SKM-1 (cell line): Measurements from ENCODE around the gene KIF16B.

Source experiments
- DNase-seq: peaks from one replicate; lab custom pipeline; 2025; ENCODE audit not compliant: unreplicated experiment; lab: John Stamatoyannopoulos, UW

Gene KIF16B

DNA sequence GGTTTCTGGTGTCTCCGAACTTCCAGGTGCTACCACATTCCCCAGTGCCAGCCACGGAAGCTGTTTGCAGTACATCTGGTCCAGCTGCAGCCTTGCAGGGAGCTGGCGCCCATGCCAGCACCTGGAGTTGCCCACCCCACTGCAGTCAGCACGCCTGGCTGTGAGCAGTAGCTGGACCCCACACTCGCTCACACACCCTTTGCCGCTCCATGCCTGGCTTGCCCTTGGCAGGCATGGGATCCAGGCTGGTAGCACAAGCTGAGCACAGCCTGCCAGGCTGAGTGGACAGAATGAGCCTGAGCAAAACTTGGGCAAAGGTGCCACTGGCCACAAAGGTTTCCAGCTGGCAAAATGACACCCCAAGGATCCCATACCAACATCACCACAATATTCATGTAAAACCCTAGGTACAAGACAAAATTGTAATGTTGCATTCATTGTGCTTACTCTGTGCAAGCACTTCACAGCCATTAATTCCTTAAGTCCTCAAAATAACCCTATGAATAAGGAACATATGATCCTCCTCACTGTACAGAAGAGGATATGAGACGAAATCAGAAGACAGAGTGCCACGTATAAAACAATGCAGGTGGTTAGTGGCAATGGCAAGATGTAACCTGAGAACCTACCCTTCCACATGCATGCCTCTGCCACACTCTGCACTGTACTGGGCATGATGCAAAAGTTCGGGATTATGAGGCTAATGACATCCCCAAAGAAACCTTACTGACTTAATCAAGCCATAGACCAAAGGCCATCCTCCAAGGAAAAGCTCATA is 18.3 kb downstream of the KIF16B start:
- DNase-seq: no peak

DNA sequence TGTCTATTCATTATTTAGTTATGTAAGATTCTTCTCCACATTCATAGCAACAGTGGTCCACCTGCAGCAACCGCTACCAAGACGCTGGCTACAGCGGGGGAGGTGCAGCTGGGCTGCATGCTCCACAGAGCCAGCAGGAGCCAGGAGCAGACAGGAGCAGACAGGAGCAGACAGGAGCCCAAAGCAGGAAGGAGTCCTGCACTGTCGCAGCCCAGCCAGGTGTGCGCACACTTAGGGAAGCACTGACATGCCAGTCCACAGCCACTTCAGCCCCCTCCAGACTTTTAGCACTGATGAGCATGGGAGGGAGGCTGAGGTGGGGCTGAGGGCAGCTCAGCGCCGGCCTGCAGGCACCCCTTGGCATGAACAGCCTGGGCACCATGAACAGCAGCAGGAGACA is 19.6 kb downstream of the KIF16B start:
- no peak for DNase-seq

DNA sequence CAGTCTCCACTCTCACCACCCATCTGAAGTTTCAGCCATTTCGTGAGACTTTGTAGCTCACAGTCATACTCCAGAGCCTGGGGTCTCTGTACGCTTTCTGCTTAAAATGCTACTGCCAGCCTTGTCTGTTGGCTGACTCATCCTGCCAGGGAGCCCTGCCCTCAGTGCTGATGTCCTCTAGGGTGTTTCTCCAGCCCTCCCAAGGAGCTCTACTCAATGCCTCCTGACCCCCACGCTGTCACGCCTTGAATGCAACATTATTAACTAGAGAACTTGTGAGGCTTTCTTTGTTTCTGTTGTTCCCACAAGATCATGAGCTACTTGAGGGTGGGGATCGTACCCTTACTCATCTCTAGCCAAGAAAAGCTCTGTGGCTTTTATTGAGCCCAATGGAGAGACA is 20.1 kb downstream of the KIF16B start:
- no peak for DNase-seq

DNA sequence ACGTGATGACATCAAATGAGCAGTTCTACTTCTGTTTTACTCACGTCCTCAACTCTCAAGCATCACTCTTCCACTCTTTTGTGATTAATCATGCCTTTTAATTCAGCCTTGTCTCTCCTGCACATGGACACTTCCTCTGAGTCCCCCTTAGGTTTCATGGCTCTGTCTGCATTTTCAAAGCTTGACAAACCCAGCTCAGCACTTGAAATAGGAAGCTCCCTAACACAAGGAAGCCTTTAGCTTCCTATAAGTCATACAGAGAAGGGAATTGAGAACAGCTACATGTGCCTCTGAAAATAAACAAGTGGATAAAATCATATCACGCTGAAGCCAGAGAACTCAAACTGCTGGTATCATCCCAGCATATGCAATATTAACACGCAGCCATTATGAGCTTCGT is 21.2 kb downstream of the KIF16B start:
- DNase-seq: no peak

DNA sequence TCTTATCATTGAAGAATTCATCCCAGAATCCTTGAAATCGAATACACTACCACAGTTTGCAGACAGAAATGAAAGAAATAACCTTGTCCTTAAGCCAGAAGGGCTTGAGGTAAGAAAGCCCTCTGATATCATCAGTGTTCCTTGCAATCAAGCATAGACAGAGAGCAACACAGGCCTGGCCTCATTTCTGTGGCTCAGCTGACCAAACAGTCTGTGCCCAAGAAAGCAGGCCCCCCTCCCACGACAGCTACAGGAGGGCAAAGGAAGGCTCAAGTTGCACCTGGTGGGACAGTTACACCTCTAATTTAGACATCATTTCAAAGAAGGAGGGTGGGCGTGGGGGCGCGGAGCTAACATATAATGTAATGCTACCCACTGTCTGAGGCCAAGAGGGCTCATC is 21.6 kb downstream of the KIF16B start:
- no peak for DNase-seq

DNA sequence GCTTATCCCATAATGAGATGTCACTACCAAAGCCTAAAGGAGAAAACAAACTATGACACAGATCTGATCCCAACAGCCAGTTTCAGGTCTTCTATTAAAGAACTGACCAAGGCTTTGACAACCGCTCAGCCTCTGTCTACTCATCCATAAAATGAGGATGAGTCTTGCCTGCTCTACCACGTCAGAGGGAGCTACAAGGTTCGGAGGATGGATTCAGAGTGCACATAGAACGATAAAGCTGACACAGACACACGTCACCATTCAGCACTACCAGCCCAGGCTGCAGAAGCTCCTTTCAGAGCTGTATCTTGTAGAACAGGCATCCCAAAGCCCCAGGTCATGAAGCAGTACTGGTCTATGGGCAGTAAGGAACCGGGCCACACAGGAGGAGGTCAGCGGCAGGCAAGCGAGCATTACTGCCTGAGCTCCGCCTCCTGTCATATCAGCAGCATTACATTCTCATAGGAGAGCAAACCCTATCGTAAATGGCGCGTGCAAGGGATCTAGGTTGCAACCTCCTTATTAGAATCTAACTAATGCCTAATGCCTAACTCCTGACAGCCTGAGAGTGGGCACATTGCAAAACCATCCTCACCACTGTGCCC is 25.1 kb downstream of the KIF16B start:
- no peak for DNase-seq

DNA sequence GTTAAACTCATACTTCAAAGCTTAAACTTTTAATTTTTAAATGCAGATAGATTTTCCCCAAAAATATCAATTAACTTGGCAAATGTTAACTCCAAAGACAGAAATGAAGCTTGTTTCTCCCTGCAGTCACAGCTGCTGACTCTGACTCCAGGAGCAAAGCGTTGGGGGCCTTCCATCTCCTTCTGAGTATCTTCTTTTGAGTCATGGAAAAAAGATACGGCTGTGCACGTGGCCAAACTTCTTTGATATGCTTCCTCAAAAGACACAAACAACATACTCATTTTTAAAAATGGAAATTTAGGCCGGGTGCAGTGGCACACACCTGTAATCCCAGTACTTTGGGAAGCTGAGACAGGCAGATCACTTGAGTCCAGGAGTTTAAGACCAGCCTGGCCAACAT is 28.3 kb downstream of the KIF16B start:
- DNase-seq: no peak

DNA sequence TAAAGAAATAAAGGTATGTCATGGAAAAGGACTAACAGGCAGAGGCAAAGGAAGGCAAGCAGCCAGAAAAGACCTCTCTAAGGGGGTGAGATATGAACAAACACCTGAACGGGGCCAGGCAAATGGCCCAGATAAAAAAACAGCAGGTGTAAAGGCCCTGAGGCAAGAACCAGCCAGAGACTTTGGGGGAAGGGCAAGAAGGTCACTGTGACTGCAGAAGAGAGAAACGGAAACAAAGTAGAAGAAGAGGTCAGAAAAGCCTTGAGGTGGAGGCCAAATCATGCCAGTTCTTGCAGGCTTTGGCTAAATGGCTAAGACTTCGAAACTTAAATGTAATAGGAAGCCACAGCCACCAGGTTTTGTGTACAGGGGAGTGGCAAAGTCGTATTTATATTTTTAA is 30.8 kb downstream of the KIF16B start:
- DNase-seq: no peak

DNA sequence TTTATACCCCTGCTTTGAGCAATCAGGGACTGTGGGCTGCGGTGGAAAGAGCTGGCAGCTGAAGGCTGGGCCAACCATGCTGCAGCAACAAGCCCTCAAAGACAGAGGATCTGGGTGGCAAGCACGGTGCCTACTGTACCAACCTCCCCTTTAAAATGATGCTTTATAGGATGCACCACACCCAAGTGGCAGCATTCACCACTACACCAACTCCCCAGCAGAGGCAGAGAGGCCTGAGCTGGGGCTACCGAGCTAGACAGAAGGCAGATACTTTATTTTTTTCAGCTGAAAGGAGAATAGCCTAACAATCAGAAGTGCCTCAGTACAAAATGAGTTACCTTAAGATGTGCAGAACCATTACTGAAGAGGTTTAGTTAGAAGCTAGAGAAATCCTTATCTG is 31.4 kb downstream of the KIF16B start:
- no peak for DNase-seq

DNA sequence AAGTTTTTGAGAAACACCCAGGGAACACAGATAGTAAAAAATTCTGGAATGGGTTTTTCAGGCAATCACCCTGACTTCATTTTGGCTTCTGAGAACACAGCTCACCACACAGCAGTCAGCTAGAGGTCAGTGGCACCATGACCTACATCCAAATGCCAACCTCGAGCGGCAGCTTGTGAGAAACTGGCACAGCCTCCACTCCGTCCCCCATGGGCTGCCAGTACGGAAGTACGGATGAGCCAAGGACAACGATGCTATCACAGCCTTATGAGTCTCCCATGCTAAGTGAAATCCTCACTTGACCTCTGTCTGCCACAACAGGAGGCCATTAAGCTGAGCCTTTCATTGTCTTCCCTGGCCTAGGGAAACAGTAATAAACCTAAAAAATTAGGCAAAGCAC is 32.0 kb downstream of the KIF16B start:
- DNase-seq: no peak

DNA sequence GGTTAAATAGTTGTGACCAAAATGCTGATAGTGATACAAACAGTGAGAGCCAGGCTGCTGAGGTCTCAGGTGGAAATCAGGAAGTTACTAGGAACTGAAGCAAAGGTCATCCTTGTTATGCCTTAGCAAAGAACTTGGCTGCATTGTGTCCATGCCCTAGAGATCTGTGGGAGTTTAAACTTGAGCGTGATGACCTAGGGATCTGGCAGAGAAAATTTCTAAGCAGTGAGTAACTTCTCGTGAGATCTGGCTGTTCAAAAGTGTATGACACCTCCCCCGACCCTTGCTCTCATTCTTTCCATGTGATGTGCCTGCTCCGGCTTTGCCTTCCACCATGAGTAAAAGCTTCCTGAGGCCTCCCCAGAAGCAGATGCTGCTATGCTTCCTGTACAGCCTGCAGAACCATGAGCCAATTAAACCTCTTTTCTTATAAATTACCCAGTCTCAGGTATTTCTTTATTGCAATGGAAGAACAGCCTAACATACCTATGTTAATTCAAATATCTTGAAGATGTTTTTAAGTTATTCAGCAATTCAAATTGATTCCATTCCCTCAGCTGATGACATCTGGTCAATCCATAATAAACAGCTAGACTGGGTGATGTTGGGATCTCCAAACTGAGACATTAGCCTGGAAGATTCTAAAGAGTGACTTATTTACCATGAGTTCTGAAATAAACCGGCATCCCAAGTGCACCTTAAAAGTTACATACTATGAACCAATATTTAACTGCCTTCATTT is 33.8 kb downstream of the KIF16B start:
- no peak for DNase-seq

DNA sequence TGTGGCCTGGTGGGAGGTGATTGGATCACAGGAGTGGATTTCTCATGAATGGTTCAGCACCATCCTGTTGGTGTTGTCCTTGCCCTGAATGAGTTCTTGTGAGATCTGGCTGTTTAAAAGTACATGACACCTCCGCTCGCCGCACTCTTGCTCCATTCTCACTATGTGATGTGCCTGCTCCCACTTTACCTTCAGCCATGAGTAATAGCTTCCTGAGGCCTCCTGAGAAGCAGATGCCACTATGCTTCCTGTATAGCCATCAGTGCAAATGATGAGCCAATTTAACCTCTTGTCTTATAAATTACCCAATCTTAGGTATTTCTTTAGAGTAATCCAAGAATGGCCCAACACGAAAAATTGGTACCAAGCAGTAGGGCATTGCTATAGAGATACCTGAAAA is 34.5 kb downstream of the KIF16B start:
- no peak for DNase-seq

DNA sequence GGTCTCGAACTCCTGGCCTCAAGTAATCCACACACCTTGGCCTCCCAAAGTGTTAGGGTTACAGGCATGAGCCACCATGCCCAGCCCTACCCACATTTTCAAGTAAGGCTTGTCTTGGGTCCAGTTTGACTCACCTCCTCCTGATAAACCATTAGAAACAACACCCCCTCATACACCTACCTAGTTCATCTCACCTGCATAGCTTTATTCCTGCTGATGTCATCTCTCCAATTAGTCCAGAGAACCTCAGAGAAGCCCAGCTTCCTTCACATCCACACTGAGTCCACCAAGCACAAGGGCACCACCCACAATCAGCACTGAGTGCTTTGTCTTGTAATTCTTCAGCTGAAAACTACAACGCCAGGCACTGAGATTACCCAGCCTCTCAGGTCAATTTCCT is 35.3 kb downstream of the KIF16B start:
- DNase-seq: no peak

DNA sequence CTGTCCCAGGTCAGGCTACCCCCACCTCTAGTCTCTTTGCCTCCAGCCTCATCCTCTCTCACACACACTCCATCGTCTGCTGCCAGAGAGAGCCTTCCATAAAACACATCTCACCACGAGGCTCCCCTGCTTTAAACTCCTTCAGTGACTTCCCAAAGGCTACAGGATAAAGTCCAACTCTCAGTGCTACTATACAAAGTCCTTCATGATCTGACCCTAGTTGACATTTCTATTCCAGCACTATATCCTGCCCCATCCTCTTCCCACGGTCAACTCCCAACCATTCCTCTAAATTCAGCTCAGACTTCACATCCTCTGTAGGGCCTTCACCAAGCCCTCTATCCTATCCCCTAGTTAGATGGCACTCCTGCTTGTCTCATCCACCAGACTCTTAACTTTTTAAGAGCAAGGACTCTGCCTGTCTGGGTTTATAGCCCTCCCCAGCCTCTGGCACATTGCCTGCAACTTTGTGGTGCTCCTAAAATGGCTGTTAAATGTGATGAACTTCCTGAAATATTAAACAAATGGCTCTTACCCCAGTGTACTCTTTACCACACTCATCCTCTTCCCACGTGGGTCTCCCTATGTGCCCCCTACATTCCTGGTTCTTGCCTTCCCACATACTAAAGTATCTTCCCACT is 36.1 kb downstream of the KIF16B start:
- DNase-seq: no peak

DNA sequence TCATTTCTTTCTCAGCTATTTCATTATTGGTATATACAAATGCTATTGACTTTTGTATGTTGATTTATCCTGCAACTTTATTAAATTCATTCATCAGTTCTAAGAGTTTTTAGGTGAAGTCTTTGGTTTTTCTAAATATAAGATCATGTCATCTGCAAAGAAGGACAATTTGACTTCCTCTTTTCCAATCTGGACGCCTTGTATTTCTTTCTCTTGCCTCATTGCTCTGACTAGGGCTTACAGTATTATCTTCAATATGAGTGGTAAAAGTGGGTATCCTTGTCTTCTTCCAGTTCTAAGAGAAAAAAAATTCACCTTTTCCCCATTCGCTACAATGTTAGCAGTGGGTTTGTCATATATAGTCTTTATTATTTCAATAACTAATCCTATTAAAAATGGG is 38.0 kb downstream of the KIF16B start:
- no peak for DNase-seq

DNA sequence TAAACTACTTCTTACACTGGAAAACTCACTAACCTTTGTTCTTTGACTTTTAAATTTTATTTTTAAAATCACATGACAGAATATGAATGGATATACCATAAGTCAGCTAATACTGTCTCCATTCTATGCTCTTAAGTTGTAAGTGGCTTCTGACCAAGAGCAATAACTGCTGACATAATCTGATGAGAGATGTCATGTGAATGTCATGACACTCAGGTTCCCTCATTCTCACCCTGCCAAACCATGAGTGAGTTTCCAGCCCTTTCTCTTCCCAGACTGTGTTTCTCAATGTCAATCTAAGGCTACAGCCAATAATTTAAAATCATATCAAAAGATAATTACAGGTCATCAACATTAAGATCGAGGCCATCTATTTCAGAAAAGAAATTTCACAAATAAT is 39.7 kb downstream of the KIF16B start:
- DNase-seq: no peak

DNA sequence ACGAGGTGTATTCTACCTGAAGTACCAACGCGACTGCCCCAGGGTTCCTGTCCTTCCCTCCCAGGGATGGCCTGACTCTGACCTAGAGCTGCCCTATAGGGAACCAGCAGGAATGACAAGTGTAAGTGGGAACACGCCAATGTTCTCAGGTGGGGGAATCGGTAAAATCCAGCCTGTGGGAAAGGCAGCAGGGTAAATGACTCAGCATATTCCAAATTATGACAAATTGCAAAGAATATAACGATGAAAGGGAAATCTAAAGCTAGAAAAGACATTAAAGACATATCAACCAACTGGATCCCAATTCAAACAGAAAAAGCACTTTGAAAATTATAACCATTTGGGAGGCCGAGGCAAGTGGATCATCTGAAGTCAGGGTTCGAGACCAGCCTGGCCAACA is 41.8 kb downstream of the KIF16B start:
- no peak for DNase-seq

DNA sequence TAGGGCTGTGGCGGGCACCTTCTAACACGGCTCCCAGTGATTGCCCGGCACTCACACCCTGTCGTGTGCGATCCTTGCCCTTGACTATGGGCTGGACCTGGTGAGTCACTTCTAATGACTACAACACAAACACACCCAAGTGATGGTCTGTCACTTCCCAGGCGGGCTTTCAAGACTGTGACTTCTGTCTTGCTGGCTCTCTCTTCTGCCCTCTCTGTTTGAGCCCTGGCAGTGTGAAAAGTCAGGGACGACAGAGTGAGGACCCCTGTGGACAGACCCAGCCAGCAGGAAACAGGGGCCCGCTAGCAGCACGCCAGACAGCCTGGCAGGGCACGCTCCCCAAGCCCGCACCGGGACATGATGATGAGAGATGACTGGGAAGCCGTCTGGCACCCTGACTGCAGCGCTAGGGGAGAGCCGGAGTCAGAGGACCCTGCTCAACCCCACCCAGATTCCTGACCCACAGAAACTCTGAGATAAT is 43.0 kb downstream of the KIF16B start:
- DNase-seq: no peak

DNA sequence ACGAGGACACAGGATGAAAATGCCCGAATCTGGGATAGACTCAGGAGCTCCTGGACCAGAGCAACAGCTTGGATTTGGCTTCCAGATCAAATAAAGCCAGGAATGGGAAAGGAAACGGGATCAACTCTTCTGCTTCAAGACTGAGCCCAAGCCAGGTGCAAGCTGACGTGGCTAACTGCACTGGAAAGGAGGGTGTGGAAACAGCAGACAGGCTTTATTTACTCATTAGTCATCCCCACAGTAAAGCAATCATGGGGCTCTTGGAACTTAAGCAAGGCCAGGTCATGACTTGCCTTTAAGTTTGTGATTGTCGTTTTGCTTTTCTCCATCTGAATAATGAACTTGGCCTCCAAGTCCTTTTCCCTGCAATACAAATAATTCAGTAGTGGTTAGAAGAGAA is 45.2 kb downstream of the KIF16B start:
- DNase-seq: no peak

DNA sequence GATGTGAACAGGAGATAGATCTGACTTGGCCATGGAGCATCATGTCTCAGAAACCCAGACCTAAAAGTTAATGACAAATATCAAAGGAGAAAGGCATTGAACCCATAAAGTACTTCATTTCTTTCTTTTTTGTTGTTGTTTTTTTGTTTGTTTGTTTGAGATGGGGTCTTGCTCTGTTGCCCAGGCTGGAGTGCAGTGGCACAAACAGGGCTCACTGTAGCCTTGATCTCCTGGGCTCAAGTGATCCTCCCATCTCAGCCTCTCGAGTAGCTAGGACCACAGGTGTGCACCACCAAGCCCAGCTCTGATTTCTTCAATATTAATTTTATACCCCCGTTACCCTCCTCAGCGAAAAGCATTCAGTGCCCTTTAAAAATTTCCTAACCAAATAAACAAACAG is 45.8 kb downstream of the KIF16B start:
- DNase-seq: no peak

DNA sequence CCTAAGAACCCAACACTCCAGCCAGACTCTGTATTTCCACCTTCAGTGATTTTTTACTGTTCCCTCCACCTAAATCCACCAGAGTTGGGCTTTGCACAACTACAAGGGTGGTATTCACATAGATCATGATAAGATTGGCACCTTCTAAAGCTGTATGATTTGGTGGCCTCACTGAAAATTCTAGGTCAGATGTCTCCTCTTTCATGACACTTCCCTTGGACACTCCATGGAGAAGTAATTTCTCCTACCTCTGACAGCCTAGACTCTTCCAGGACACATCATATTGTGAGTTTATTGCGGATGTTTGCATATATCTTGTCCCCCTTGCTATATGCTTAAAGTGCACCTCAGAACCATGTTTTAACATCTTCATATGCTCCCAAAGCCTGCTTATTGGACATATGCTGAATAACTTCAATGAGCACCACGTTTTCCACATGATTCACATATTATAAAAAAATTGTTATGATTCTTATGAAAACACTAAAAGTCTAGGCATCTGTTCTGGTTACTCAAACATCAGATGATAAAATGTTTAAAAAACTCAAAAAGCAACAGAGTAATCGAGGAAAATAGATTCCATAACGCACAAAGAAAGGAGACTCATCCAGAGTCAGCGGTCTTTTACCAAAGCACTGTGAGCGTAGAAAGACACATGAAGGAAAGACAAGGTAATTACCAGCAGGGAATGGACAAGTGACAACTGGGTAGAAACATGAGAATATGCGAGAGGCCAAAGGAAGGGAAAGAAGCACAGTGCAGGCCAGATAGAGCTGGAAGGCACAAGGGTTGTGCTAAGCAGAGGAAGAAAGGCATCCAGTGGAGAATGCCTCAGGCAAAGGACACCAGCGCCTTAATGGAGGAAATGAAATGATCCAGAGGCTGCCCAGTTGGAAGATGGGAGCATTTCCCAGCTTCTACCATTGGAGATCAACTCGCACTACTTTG is 46.5 kb downstream of the KIF16B start:
- no peak for DNase-seq
